Measurements from ENCODE around the gene SH2D5.

GRCh38 chr1:20720631-20721091 lies 11.8 kb downstream of the SH2D5 start:
- TF ChIP-seq CTCF (IDR thresholded peaks at IDR 0.05; ENCODE audit: extremely low read depth in 1 of 2, insufficient read depth in 1 of 2, low read depth in 1 of 2, low read length in 2 of 2): no peak
- TF ChIP-seq POLR2A (IDR thresholded peaks at IDR 0.05; ENCODE audit: low read depth, low read length): no peak
- no peak for TF ChIP-seq POLR2AphosphoS5 (IDR thresholded peaks at IDR 0.05; ENCODE audit: insufficient read depth, low read depth, low read length)
- TF ChIP-seq, protein P1, sequence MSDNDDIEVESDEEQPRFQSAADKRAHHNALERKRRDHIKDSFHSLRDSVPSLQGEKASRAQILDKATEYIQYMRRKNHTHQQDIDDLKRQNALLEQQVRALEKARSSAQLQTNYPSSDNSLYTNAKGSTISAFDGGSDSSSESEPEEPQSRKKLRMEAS (IDR thresholded peaks at IDR 0.05; ENCODE audit: insufficient read depth, insufficient read length): no peak
- TF ChIP-seq EZH2 (IDR thresholded peaks at IDR 0.05; ENCODE audit: borderline replicate concordance, low read depth, low read length, severe bottlenecking): no peak
- TF ChIP-seq JUN (IDR thresholded peaks at IDR 0.05; ENCODE audit: borderline replicate concordance, insufficient read depth, insufficient read length, low read depth): no peak
- TF ChIP-seq MYC (IDR thresholded peaks at IDR 0.05; ENCODE audit: low read depth, low read length): no peak
- no peak for TF ChIP-seq FOS (IDR thresholded peaks at IDR 0.05; ENCODE audit: borderline replicate concordance, insufficient read depth, low read length)
- no peak for TF ChIP-seq GATA2 (IDR thresholded peaks at IDR 0.05; ENCODE audit: insufficient read depth, insufficient read length, low read depth, low read length)

Measured in endothelial cell of umbilical vein (primary cell).